Suppressor macrophage treated with lipopolysaccharide for 1 hour (primary cell): Measurements from ENCODE around the gene ILF3.

Experiments used
- DNase-seq, 3 donors: peaks; one replicate each; pipeline ENCODE4 v3.0.0-alpha.2; 2020 to 2022

The ILF3 gene

DNA sequence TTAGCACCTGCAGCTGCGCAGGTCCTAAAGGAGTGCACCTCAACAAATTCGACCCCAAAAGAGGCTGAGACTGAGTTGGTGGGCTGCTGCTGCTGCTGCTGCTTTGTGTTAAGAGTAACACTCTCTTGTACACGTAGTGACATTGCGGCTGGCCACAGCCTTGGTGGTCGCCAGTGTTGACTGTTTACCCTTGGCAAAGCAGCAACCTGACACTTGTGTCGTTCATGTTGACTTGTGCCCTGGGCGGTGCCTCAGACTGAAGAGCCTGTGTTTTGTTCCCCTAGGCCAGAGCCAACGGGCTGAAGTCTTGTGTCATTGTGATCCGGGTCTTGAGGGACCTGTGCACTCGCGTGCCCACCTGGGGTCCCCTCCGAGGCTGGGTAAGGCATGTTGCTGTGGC, 24.7 kb downstream of the ILF3 start:
- no peak for DNase-seq

DNA sequence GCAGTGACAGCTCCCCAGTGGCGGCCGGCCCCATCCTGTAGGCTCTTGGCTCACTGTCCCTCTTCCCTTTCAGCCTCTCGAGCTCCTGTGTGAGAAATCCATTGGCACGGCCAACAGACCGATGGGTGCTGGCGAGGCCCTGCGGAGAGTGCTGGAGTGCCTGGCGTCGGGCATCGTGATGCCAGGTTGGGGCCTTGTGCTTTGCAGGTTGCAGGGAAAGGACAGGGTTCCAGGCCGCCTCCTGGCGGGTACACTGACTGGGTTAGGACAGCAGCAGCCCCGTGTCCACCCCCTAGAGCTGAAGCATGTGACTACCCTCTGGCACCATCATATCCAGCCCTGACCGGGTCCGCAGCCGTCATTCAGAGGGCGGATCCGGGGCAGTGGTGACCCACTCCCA, 25.6 kb downstream of the ILF3 start:
- no peak for DNase-seq

DNA sequence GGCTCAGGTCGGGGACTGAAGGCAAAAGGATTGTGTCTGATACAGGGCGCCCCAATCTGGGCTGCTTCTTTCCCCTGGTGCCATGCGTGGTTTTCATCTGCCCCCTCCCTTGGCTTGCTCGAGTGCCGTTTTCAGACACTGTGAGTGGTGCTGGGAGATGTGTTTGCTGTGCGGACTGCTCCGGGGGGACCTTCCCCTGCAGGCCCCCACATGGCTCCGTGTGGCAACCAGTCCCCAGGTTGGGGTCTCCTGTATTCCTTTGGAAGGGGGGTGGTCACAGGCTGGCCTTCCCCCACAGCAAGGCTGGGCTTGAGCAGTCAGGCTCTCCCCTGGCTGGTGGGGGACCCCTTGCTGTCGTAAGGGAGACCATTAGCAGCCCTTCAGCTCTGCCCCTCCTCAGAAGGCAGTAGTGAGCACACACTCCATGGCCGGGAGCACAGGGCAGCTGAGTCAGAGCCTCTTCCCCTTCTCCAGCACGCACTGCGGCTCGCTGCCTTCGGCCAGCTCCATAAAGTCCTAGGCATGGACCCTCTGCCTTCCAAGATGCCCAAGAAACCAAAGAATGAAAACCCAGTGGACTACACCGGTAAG, 26.5 kb downstream of the ILF3 start:
- no peak for DNase-seq

DNA sequence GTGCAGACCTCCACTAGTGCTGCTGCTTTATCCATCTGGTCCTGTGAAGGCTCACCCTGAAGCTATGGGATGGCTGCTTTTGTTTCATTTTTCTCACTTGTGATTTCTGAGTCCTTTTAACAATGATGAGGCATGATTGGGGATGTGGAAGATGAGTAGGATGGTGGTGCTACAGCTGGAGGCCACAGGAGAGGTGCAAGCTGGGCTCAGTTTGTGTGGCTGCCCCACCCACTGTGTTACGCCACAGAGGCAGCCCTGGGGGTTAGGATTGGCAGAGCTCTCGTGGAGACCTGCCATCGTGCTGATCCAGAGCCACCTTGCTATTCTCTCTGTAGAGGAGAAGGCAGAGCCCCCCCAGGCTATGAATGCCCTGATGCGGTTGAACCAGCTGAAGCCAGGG, 27.5 kb downstream of the ILF3 start:
- DNase-seq, result no peak

GRCh38 chr19:10682397-10683063, 28.4 kb downstream of the ILF3 start:
- DNase-seq, result no peak

- no peak for DNase-seq
These were observed 28.9 kb downstream of the ILF3 start for GRCh38 chr19:10683064-10683426.

- DNase-seq, result no peak
These were observed 29.4 kb downstream of the ILF3 start for GRCh38 chr19:10683582-10683981.

- DNase-seq, result no peak
These were observed 31.1 kb downstream of the ILF3 start for GRCh38 chr19:10685210-10685609.

DNA sequence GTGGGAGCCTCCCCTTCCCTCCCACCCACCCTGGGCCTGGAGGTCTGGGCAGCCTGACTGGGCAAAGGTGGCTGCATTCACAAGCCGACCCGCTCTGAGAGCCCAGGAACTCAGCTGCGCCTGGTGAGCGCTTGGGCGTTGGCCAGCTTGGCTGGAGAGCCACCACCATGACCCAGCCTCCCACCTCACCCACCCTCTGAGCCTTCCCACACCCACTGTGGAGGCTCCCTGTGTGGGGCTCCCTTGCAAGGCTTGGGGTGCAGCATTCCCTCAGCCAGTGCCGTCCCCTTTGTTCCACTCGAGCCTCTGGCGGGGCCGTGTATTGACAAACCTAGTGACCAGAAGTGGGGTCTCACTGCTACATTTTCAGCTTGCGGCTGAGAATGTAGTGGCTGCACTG, 32.0 kb downstream of the ILF3 start:
- no peak for DNase-seq

- DNase-seq, result no peak
These were observed 32.7 kb downstream of the ILF3 start for GRCh38 chr19:10686661-10687517.

GRCh38 chr19:10687518-10688288, 33.6 kb downstream of the ILF3 start:
- DNase-seq, result no peak

DNA sequence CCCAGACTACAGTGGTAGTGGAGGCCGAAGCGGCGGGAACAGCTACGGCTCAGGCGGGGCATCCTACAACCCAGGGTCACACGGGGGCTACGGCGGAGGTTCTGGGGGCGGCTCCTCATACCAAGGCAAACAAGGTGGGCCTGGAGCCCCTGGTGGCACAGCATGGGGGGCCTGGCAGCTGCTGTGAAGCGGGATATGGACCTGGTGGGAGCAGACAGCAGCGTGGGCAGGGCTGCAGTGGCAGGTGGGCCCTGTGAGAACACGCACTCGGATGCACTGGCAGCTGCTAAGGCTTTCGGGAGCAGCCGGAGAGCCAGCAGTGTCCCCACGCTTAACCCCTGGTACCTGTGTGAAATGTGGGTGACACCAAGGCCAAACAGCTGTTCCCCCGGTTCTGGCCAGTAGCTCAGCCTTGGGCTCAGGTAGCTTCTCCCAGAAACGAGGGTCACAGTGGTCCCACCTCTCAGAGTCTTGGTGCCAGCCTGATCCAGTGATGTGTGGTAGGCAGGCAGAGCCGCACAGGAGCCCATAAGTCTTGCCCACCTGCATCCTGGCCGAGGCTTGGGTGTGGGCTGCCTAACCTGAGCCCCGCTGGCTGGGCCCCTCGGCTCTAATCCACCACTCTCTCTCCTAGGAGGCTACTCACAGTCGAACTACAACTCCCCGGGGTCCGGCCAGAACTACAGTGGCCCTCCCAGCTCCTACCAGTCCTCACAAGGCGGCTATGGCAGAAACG, 34.6 kb downstream of the ILF3 start:
- DNase-seq, result no peak

DNA sequence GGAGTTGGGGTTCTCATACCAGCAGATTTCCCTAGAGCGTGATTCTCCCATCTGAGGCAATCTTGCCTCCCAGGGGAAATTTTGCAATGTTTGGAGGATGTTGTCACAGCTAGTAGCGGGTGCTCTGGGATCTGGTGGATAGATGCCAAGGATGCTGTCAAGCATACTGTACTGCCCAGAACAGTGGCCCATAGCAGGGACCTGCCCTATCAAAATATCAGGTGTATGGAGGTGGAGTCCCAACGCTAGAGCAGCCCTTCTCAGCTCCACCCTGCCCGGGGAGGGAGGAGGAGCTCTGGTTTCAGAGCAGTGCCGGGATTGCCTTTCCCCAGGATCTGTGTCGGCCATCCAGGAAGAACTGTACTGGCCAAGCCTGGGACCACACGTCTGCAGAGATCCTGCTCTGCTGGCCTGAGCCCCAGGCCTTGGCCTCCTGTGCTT, 36.2 kb downstream of the ILF3 start:
- DNase-seq, result peak in 2 of 3 donors; percentile 28 to 43

DNA sequence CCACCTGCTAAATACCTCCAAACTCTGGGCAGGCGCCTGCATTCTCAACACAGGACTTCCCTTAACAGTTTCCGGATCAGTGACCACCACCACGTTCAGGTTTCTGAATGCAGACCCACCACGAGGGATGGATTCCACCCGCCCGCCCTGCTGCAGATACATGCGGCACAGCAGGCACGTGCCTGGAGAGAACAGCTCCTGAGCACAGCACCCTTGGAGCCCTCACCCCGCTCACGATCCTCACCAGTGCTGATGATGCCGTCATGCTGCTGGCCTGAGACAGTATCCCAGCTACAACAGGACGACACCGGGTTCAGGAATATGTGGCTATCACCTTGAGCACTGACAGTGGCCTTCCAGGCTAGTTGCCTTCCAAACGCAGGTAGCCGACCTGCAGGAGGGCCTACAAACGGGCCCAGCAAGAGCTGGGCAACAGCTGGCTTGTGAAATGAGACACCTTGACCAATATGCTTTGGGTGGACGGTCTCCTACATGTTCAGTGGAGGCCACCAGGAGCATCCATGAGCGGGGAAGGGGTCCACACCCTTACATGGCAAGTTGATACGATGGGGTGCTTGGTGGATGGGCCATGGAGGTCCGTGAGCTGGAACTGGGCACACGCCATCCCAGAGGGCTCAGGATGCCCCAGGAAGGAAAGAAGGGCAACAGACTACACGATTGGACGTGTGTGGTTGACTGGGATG, 37.2 kb downstream of the ILF3 start:
- no peak for DNase-seq

- no peak for DNase-seq
These were observed 37.7 kb downstream of the ILF3 start for GRCh38 chr19:10691883-10692282.

GRCh38 chr19:10692673-10693264, 38.6 kb downstream of the ILF3 start:
- DNase-seq, result no peak

DNA sequence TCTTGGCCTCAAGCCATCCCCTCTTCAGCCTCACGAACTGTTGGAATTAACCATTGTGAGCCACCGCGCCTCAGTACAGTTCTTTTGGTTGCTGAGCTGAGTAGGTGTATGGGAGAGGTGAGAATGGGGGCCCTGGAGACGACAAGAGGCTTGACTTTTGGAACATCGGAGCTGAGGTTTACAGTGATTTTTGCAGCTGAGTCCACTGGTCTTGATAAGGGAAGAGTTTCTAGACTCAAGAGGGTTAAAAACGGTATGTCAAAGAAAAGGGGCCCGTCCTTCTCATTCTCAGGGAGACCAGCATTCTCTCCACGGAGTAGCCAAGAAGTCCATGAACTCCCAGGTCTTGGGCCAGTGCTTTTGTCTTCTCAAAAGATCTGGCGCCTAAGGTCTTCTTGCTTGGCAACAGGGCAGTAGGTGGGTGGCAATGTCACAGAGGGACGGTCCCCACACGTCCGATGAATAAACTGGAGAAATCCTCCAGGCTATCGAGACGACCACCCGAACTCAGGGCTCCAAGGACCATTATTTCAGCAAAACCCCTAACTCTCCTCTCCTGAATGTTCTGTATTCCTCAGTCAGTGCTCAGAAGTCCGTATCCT, 40.7 kb downstream of the ILF3 start:
- no peak for DNase-seq

- peak; percentile 98 to 99 (median 99) for DNase-seq
These were observed 41.6 kb downstream of the ILF3 start for GRCh38 chr19:10695401-10696398.

- DNase-seq, result peak; percentile 83 to 86 (median 86)
These were observed 45.6 kb downstream of the ILF3 start for GRCh38 chr19:10699650-10700335.
